ENCODE results near the gene CHST3.

GRCh38 chr10:71920540-71921323, 43.5 kb upstream of the CHST3 start:
- TF ChIP-seq LARP7 (IDR thresholded peaks at IDR 0.05) (no peak), ASH1L (IDR thresholded peaks at IDR 0.05; ENCODE audit: borderline replicate concordance, low read depth, partially characterized antibody) (no peak), ARID3A (IDR thresholded peaks at IDR 0.05; ENCODE audit: borderline replicate concordance, low read depth, low read length) (0 out of 2 replicates have a peak, but pooled peaks have one; percentile 41), FOXP4 (CRISPR knock-in tag; IDR thresholded peaks at IDR 0.05; ENCODE audit: borderline replicate concordance) (no peak), ELF4 (CRISPR knock-in tag; IDR thresholded peaks at IDR 0.05) (no peak)

Measured in K562 (cell line).